GM12878 (cell line): ENCODE data around the gene FTCDNL1.

ENCODE experiments used
- CEBPB ChIP-seq, 2 experiments: fragments of 150-350 bp in 1 of 2; IDR thresholded peaks; 2 replicates each; pipeline ENCODE4 v1.6.1; 2012 to 2014; ENCODE audit warnings: low read depth in 2 of 2, low read length in 2 of 2, borderline replicate concordance in 1 of 2, inconsistent platforms in 1 of 2
- MEF2A ChIP-seq: IDR thresholded peaks from 2 replicates; pipeline ENCODE4 v1.6.1; 2011; ENCODE audit warnings: low read depth, mild to moderate bottlenecking, low read length, moderate library complexity; ENCODE audit not compliant: insufficient read depth
- NFYB ChIP-seq: IDR thresholded peaks from 2 replicates; pipeline ENCODE4 v1.6.1; 2011; ENCODE audit warnings: low read depth, mild to moderate bottlenecking, low read length, improper control_type of control experiment, moderate library complexity; ENCODE audit not compliant: insufficient read depth
- POLR2AphosphoS2 ChIP-seq: IDR thresholded peaks from 2 replicates; pipeline ENCODE4 v1.6.1; 2011; ENCODE audit warnings: low read depth, mild to moderate bottlenecking, low read length, improper control_type of control experiment, moderate library complexity
- SUZ12 ChIP-seq: fragments of 200-600 bp; sonication (generic); IDR thresholded peaks from one replicate; pipeline ENCODE4 v1.6.1; 2018; ENCODE audit warnings: antibody characterized with exemption, mild to moderate bottlenecking; ENCODE audit not compliant: unreplicated experiment
- TAF1 ChIP-seq: IDR thresholded peaks from 2 replicates; pipeline ENCODE4 v1.6.1; 2011; ENCODE audit warnings: mild to moderate bottlenecking, low read depth, low read length, borderline replicate concordance
- TBL1XR1 ChIP-seq: IDR thresholded peaks from 2 replicates; pipeline ENCODE4 v1.6.1; 2012; ENCODE audit warnings: low read depth, low read length, improper control_type of control experiment
- TF ChIP-seq, protein P1 (sequence below): IDR thresholded peaks from 2 replicates; pipeline ENCODE4 v1.6.1; 2012; ENCODE audit warnings: improper control_type of control experiment, low read depth, low read length; ENCODE audit not compliant: insufficient replicate concordance
- TF ChIP-seq, protein P2 (sequence below), 3 experiments: IDR thresholded peaks in 2 of 3; conservative IDR thresholded peaks in 1 of 3; 2 replicates each; pipeline ENCODE4 v1.5.1; 2011; ENCODE audit warnings: low read depth in 3 of 3, low read length in 3 of 3, mild to moderate bottlenecking in 3 of 3, control low read depth in 2 of 3, moderate library complexity in 2 of 3, inconsistent platforms in 1 of 3, mixed read lengths in 1 of 3; ENCODE audit not compliant: control insufficient read depth in 2 of 3, insufficient read depth in 1 of 3; ENCODE audit errors: extremely low read depth in 1 of 3

DNA sequence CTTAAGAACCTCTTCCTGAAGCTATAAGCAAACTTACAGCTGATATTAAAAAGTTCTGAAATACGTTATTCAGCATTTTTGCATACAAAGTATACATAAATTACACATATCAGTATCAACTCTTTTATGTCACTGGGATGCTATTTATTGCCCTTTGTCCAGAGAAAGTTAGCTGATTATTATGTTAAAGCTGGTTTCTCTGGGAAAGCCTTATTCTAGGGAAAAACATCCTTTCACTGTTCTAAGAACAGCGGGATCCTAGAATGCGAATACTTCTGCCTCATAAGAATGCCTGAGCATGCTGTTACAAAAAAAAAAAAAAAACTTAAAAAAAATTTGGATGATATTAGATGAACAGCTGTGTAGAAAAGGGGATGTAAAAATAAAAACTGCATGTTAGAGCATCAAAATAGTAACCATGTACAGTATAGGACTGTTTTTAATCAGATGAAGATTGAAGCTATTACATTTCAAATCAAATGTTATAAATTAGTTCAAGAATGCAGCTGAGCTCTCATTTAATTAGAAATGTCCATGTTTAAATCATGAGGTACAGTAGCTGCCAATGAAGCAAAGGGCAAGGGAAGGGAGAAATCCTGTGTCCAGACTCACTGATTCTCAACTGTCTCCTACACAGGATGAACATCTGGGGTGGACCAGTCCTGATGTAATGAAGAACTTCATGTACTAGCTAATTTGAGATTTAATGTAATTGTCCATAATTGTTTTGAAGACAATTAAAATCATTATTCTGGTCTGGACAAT is 8.2 kb downstream of the FTCDNL1 start:
- TF ChIP-seq NFYB (no peak), SUZ12 (no peak), TAF1 (no peak), CEBPB (IDR thresholded peaks at IDR 0.05; ENCODE audit: borderline replicate concordance in 1 of 2, low read depth in 2 of 2, low read length in 2 of 2) (no peak), MEF2A (no peak), POLR2AphosphoS2 (no peak), TBL1XR1 (no peak)
- TF ChIP-seq, protein P1, sequence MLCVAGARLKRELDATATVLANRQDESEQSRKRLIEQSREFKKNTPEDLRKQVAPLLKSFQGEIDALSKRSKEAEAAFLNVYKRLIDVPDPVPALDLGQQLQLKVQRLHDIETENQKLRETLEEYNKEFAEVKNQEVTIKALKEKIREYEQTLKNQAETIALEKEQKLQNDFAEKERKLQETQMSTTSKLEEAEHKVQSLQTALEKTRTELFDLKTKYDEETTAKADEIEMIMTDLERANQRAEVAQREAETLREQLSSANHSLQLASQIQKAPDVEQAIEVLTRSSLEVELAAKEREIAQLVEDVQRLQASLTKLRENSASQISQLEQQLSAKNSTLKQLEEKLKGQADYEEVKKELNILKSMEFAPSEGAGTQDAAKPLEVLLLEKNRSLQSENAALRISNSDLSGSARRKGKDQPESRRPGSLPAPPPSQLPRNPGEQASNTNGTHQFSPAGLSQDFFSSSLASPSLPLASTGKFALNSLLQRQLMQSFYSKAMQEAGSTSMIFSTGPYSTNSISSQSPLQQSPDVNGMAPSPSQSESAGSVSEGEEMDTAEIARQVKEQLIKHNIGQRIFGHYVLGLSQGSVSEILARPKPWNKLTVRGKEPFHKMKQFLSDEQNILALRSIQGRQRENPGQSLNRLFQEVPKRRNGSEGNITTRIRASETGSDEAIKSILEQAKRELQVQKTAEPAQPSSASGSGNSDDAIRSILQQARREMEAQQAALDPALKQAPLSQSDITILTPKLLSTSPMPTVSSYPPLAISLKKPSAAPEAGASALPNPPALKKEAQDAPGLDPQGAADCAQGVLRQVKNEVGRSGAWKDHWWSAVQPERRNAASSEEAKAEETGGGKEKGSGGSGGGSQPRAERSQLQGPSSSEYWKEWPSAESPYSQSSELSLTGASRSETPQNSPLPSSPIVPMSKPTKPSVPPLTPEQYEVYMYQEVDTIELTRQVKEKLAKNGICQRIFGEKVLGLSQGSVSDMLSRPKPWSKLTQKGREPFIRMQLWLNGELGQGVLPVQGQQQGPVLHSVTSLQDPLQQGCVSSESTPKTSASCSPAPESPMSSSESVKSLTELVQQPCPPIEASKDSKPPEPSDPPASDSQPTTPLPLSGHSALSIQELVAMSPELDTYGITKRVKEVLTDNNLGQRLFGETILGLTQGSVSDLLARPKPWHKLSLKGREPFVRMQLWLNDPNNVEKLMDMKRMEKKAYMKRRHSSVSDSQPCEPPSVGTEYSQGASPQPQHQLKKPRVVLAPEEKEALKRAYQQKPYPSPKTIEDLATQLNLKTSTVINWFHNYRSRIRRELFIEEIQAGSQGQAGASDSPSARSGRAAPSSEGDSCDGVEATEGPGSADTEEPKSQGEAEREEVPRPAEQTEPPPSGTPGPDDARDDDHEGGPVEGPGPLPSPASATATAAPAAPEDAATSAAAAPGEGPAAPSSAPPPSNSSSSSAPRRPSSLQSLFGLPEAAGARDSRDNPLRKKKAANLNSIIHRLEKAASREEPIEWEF, result no peak
- TF ChIP-seq, protein P2, sequence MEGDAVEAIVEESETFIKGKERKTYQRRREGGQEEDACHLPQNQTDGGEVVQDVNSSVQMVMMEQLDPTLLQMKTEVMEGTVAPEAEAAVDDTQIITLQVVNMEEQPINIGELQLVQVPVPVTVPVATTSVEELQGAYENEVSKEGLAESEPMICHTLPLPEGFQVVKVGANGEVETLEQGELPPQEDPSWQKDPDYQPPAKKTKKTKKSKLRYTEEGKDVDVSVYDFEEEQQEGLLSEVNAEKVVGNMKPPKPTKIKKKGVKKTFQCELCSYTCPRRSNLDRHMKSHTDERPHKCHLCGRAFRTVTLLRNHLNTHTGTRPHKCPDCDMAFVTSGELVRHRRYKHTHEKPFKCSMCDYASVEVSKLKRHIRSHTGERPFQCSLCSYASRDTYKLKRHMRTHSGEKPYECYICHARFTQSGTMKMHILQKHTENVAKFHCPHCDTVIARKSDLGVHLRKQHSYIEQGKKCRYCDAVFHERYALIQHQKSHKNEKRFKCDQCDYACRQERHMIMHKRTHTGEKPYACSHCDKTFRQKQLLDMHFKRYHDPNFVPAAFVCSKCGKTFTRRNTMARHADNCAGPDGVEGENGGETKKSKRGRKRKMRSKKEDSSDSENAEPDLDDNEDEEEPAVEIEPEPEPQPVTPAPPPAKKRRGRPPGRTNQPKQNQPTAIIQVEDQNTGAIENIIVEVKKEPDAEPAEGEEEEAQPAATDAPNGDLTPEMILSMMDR (IDR thresholded peaks at IDR 0.05 in 2 of 3, conservative IDR thresholded peaks at IDR 0.05 in 1 of 3; ENCODE audit: control insufficient read depth in 2 of 3, extremely low read depth in 1 of 3, insufficient read depth in 1 of 3, low read depth in 3 of 3, low read length in 3 of 3), result no peak
